Right lobe of liver (tissue), 6 donors: ENCODE data around the gene EREG. TPM values are rescaled to one million over a fixed set of nuclear protein-coding genes. Genes with fewer than 3 reads are reported as not detected.
"Not testable (repeated sequence)": the region's sequence is repeated elsewhere in the genome, so short reads cannot be mapped to it uniquely, and the experiment has no call there.

ENCODE experiments used
- ATAC-seq, 4 donors: fragments of 200-7000 bp; cut with Tn5 transposase; one replicate each; pipeline ENCODE4 v1.9.1; 2020; ENCODE audit warnings: mild to moderate bottlenecking in 4 of 4, moderate library complexity in 4 of 4
- DNase-seq, 3 donors: peaks; one replicate each; pipeline ENCODE4 v3.0.0-alpha.2; 2020
- H3K27ac ChIP-seq, 3 donors: fragments of 200-600 bp; one replicate each; pipeline ENCODE4 v1.8.0; 2022
- H3K27me3 ChIP-seq, 2 donors: fragments of 200-600 bp; one replicate each; pipeline ENCODE4 v1.8.0; 2022
- H3K36me3 ChIP-seq, 4 donors: fragments of 200-600 bp; sonication (generic) in 1 of 4; one replicate each; pipeline versions ENCODE4 v1.5.1 to v1.8.0; 2017 to 2022; ENCODE audit warnings: control low read depth in 1 of 4
- H3K4me1 ChIP-seq, 4 donors: fragments of 200-600 bp; sonication (generic) in 1 of 4; one replicate each; pipeline versions ENCODE4 v1.5.1 to v1.8.0; 2017 to 2022; ENCODE audit warnings: control low read depth in 1 of 4
- H3K4me3 ChIP-seq, 3 donors: fragments of 200-600 bp; one replicate each; pipeline ENCODE4 v1.8.0; 2022
- H3K9me3 ChIP-seq, 4 donors: fragments of 200-600 bp; sonication (generic) in 1 of 4; one replicate each; pipeline versions ENCODE4 v1.5.1 to v1.8.0; 2017 to 2022; ENCODE audit warnings: control low read depth in 1 of 4
- CTCF ChIP-seq, 4 donors: fragments of 200-600 bp in 3 of 4; fragments of 450-650 bp in 1 of 4; IDR thresholded peaks; one replicate each; pipeline versions ENCODE4 v1.5.1 to v1.8.0; 2016 to 2022; ENCODE audit warnings: antibody characterized with exemption in 4 of 4, mild to moderate bottlenecking in 2 of 4
- POLR2A ChIP-seq: fragments of 450-650 bp; IDR thresholded peaks from one replicate; pipeline ENCODE4 v1.6.1; 2017; ENCODE audit warnings: antibody characterized with exemption, mild to moderate bottlenecking
- WGBS: methylation state at CpG from one replicate; pipeline ENCODE4 v1.1.6; 2018; ENCODE audit warnings: low coverage, low lambda C conversion rate; ENCODE audit not compliant: insufficient coverage; ENCODE audit errors: missing lambda C conversion rate; 5-methylcytosine and 5-hydroxymethylcytosine counted together
- intact Hi-C, 2 donors: fragments of 100-400 bp; cut with DNase I; formaldehyde crosslinking; loops; one replicate each; pipeline versions ENCODE4 v1.11.2 to v1.14.1; 2022
- total RNA-seq, 6 experiments: library from RNA; depleted of rRNA in 2 of 6; stranded (reverse); fragments of >200 nt in 2 of 6; fragmentation: NEBNext Ultra II Directional in 3 of 6; extraction: Animal tissue kit (Norgen Biotek cat#: 25700) in 3 of 6; gene quantifications; one replicate each; pipeline versions ENCODE4 v1.1.0 to v1.2.4, GENCODE V29; 2016 to 2023
- donor health status: DM: no; HTN: yes; CAD: no.
- donor health status: DM: no; HTN: no; CAD: no.
- donor health status: DM: no; HTN: no; CAD: no.
- donor health status: DM: no; HTN: yes; CAD: no.
- donor health status: DM: no; HTN: yes; CAD: no.

Gene EREG
- total RNA-seq, 6 experiments from 2014 or later: 0.11 to 0.50 TPM; not detected in 4

DNA sequence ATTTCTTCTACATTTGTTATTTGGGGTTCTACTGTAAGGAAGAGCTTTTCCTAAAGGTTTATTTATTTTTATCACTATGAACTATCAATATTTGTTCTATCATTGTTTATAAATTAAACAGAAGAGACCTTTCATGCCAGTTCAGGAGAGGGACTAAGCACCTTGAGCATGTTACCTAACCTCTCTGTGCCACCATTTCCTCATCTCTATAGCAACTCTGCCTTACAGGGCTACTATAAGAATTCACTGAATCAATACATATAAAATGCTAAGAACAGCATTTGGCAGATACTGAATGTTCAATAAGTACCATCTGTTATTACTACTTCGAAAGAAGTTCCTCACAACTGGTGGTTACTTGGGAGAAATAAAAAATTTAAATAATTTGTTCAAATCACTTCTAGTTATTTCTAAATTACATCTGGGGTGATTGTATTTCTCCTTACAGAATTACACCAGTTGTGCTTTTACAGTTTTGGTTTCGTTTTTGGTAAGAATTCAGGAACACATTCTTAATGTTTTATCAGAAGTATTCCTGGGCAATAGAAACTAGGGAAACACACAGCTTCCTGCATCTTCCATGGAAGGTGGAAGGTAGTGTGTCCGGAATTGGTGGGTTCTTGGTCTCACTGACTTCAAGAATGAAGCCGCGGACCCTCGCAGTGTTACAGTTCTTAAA is 32.9 kb downstream of the EREG start:
- Histone ChIP-seq H3K36me3 (no peaks in the 10 kb centered on the region), H3K4me1 (no peaks in the 10 kb centered on the region), H3K27me3 (no peaks in the 10 kb centered on the region), H3K27ac (no peak overlapping the region), H3K4me3 (peak overlapping the region in 2 of 3 donors; percentile 13 to 17), H3K9me3 (no peaks in the 10 kb centered on the region)
- WGBS: 52% methylated on average over 6 of the region's 6 CpGs
- DNase-seq (no peak), ATAC-seq (peak in 1 of 4 donors; percentile 46)
- no peak for TF ChIP-seq CTCF (IDR thresholded peaks at IDR 0.05)
- no peak for TF ChIP-seq POLR2A
- intact Hi-C loops: no loop called here

DNA sequence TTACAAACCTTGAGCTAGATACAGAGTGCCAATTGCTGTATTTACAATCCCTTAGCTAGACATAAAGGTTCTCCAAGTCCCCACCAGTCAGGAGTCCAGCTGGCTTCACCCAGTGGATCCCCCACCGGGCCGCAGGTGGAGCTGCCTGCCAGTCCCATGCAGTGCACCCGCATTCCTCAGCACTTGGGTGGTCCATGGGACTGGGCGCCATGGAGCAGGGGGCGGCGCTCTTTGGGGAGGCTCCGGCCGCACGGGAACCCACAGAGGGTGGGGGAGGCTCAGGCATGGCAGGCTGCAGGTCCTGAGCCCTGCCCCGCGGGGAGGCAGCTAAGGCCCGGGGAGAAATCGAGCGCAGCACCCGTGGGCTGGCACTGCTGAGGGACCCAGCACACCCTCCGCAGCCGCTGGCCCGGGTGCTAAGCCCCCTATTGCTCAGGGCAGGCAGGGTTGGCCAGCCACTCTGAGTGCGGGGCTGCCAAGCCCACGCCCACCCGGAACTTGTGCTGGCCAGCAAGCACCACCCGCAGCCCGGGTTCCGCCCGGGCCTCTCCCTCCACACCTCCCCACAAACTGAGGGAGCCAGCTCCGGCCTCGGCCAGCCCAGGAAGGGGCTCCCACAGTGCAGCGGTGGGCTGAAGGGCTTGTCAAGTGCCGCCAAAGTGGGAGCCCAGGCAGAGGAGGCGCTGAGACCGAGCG is 34.1 kb downstream of the EREG start:
- ATAC-seq, intact Hi-C loops, H3K27me3 ChIP-seq, H3K4me1 ChIP-seq, H3K27ac ChIP-seq, H3K36me3 ChIP-seq, H3K9me3 ChIP-seq, H3K4me3 ChIP-seq: not testable (repeated sequence)
- DNase-seq: peak in 1 of 3 donors; percentile 48
- 100% methylated on average over 2 of the region's 32 CpGs for WGBS

DNA sequence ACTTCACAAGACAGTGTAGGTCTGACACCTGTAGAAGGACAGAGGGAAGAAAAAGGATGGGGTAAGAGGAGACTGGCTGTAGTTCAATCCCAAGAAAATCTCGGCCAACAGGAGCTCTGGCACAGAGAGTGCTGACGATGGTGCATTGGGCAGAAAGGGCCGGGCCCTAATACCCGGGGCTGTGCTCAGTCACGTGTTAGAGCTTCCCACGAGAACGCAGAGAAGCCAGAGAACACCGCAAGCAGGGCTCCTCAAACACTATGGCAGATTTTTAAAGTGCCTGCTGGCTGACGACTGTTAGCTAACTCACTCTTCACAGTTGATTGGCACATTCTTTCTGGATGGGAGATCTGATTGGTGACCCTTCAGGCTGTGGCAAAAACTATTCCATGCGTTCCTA is 35.5 kb downstream of the EREG start:
- Histone ChIP-seq H3K4me3 (no peak overlapping the region), H3K4me1 (no peaks in the 10 kb centered on the region), H3K9me3 (no peaks in the 10 kb centered on the region), H3K36me3 (no peaks in the 10 kb centered on the region), H3K27ac (no peak overlapping the region), H3K27me3 (no peaks in the 10 kb centered on the region)
- intact Hi-C loops: no loop called here
- TF ChIP-seq POLR2A (no peak), CTCF (IDR thresholded peaks at IDR 0.05) (no peak)
- ATAC-seq (no peak), DNase-seq (no peak)
- WGBS: 52% methylated on average over 8 of the region's 10 CpGs

- Histone ChIP-seq H3K4me3 (no peak overlapping the region), H3K9me3 (no peaks in the 10 kb centered on the region), H3K4me1 (no peaks in the 10 kb centered on the region), H3K36me3 (no peaks in the 10 kb centered on the region), H3K27ac (no peak overlapping the region), H3K27me3 (no peaks in the 10 kb centered on the region)
- DNase-seq (no peak), ATAC-seq (no peak)
- TF ChIP-seq POLR2A (no peak), CTCF (IDR thresholded peaks at IDR 0.05) (no peak)
- intact Hi-C loops: no loop called here
- 53% methylated on average over 5 of the region's 5 CpGs for whole genome bisulfite sequencing
These were observed 37.9 kb downstream of the EREG start for GRCh38 chr4:74402692-74403456.

GRCh38 chr4:74407891-74408290 is 42.9 kb downstream of the EREG start:
- Histone ChIP-seq H3K27ac (no peak overlapping the region), H3K36me3 (no peaks in the 10 kb centered on the region), H3K9me3 (no peaks in the 10 kb centered on the region), H3K4me1 (no peaks in the 10 kb centered on the region), H3K4me3 (no peak overlapping the region), H3K27me3 (no peaks in the 10 kb centered on the region)
- intact Hi-C loops: no loop called here
- ATAC-seq (no peak), DNase-seq (no peak)
- no peak for TF ChIP-seq CTCF (IDR thresholded peaks at IDR 0.05)
- TF ChIP-seq POLR2A: no peak
